Panc1 (cell line): ENCODE results near the gene RABEP2. TPM values are rescaled to one million over a fixed set of nuclear protein-coding genes. Genes with fewer than 3 reads are reported as not detected.
"Not testable (repeated sequence)": the region's sequence is repeated elsewhere in the genome, so short reads cannot be mapped to it uniquely, and the experiment has no call there.

Experiments
- ATAC-seq: fragments of 200-7000 bp; cut with Tn5 transposase; 2 replicates; pipeline ENCODE4 v1.9.1; 2020; ENCODE audit warnings: mild to moderate bottlenecking, moderate library complexity
- BruUV-seq: library from RNA; stranded (reverse); fragments of 400-500 nt; replicated peaks from 2 replicates; lab custom pipeline; 2021; lab: Mats Ljungman, UMichigan
- CTCF ChIA-PET: fragments of 300-600 bp; sonication (Branson Sonifier 250); formaldehyde crosslinking; loops from one replicate; lab custom pipeline; 2022; ENCODE audit warnings: antibody characterized with exemption; lab: Charles Lee
- POLR2A ChIA-PET: fragments of 300-600 bp; sonication (Branson Sonifier 250); formaldehyde crosslinking; loops from one replicate; lab custom pipeline; 2022; ENCODE audit warnings: antibody characterized with exemption; lab: Charles Lee
- DNase-seq: peaks from one replicate; pipeline ENCODE4 v3.0.0-alpha.2; 2010; ENCODE audit warnings: low read depth, low spot score
- H3K27ac ChIP-seq: 2 replicates; pipeline ENCODE4 v1.5.1; 2011; ENCODE audit warnings: mild to moderate bottlenecking, low read length, inconsistent platforms
- H3K27me3 ChIP-seq: fragments of 200-500 bp; sonication (Bioruptor generic); 2 replicates; pipeline ENCODE4 v1.6.0; 2014; ENCODE audit warnings: low read length, inconsistent platforms; ENCODE audit not compliant: control insufficient read depth, insufficient read depth
- H3K36me3 ChIP-seq: fragments of 200-500 bp; sonication (Bioruptor generic); 2 replicates; pipeline ENCODE4 v1.5.1; 2014; ENCODE audit warnings: inconsistent platforms, mild to moderate bottlenecking, low read length, moderate library complexity; ENCODE audit not compliant: control insufficient read depth, insufficient read depth
- H3K4me1 ChIP-seq: 2 replicates; pipeline ENCODE4 v1.5.1; 2011; ENCODE audit warnings: inconsistent platforms, mild to moderate bottlenecking, low read length, moderate library complexity; ENCODE audit not compliant: control insufficient read depth, insufficient read depth
- H3K4me3 ChIP-seq, 2 experiments: 2 replicates each; pipeline ENCODE4 v1.5.1; 2011 to 2012; ENCODE audit warnings: low read depth in 2 of 2, low read length in 2 of 2, mild to moderate bottlenecking in 2 of 2, inconsistent platforms in 1 of 2, moderate library complexity in 1 of 2
- H3K9me3 ChIP-seq: fragments of 200-500 bp; sonication (Bioruptor generic); 2 replicates; pipeline ENCODE4 v1.5.1; 2014; ENCODE audit warnings: low read depth, mild to moderate bottlenecking, inconsistent platforms, low read length, moderate library complexity; ENCODE audit not compliant: control insufficient read depth, insufficient read depth
- CTCF ChIP-seq: fragments of 450-650 bp; IDR thresholded peaks from 2 replicates; pipeline ENCODE4 v1.5.1; 2017; ENCODE audit warnings: mild to moderate bottlenecking
- POLR2AphosphoS5 ChIP-seq: IDR thresholded peaks from 2 replicates; pipeline ENCODE4 v1.6.1; 2012; ENCODE audit warnings: mild to moderate bottlenecking, low read depth, low read length, moderate library complexity
- REST ChIP-seq, 2 experiments: IDR thresholded peaks; 2 replicates each; pipeline ENCODE4 v1.6.1; 2011 to 2012; ENCODE audit warnings: low read depth in 2 of 2, control low read depth in 1 of 2, low read length in 1 of 2, mild to moderate bottlenecking in 1 of 2, moderate library complexity in 1 of 2; ENCODE audit not compliant: insufficient read depth in 1 of 2
- SIN3A ChIP-seq: IDR thresholded peaks from 2 replicates; pipeline ENCODE4 v1.6.1; 2012; ENCODE audit warnings: low read depth, mild to moderate bottlenecking, low read length, moderate library complexity, borderline replicate concordance; ENCODE audit not compliant: insufficient read depth
- TCF7L2 ChIP-seq: IDR thresholded peaks from 2 replicates; pipeline ENCODE4 v1.6.1; 2011; ENCODE audit warnings: mild to moderate bottlenecking, low read depth, low read length, inconsistent platforms
- in situ Hi-C: cut with HindIII; loops from 2 replicates; pipeline ENCODE4 v1.10.0; 2016; ENCODE audit warnings: low sequenced_read_pairs, low pct_unique_long_range_greater_than_20kb
- intact Hi-C: fragments of 100-400 bp; cut with micrococcal nuclease; formaldehyde crosslinking; loops from one replicate; pipeline ENCODE4 v1.10.0; 2022; ENCODE audit not compliant: unreplicated experiment
- total RNA-seq: library from RNA; stranded (reverse); gene quantifications from one replicate; pipeline ENCODE4 v1.2.1, GENCODE V29; 2021; ENCODE audit not compliant: unreplicated experiment

Gene RABEP2
- total RNA-seq, 1 experiment from 2014 or later, result 24.8 TPM

GRCh38 chr16:28930203-28930602, 5.2 kb upstream of the RABEP2 start:
- intact Hi-C loops (no loop called here), in situ Hi-C loops (no loop called here)
- Histone ChIP-seq H3K27ac (no peak overlapping the region), H3K36me3 (no peaks in the 10 kb centered on the region), H3K9me3 (no peaks in the 10 kb centered on the region), H3K27me3 (no peaks in the 10 kb centered on the region), H3K4me1 (no peaks in the 10 kb centered on the region), H3K4me3 (no peak overlapping the region)
- no peak for TF ChIP-seq CTCF
- no peak for TF ChIP-seq SIN3A
- TF ChIP-seq TCF7L2, result no peak
- TF ChIP-seq POLR2AphosphoS5, result no peak
- TF ChIP-seq REST (IDR thresholded peaks at IDR 0.05; ENCODE audit: insufficient read depth in 1 of 2, low read depth in 2 of 2, low read length in 1 of 2), result no peak
- ChIA-PET CTCF (no interaction called here), POLR2A (no interaction called here)
- no peak for ATAC-seq
- no TSS peak for BruUV-seq
- DNase-seq, result no peak

- Histone ChIP-seq H3K4me3 (no peak overlapping the region), H3K9me3 (no peaks in the 10 kb centered on the region), H3K36me3 (no peaks in the 10 kb centered on the region), H3K27ac (no peak overlapping the region), H3K4me1 (peaks cover 6% of the 10 kb centered on the region), H3K27me3 (no peaks in the 10 kb centered on the region)
- POLR2A ChIA-PET, result interaction anchor here (0.6 kb wide), 1 partner anchor 65 kb away, joined by 15 read pairs; no protein-coding TSS in a partner anchor
- no TSS peak for BruUV-seq
- CTCF ChIA-PET, result interaction anchor here (0.6 kb wide), 1 partner anchor 53 kb away, joined by 8 read pairs; no protein-coding TSS in a partner anchor
- in situ Hi-C loops (no loop called here), intact Hi-C loops (no loop called here)
- TF ChIP-seq REST (IDR thresholded peaks at IDR 0.05; ENCODE audit: insufficient read depth in 1 of 2, low read depth in 2 of 2, low read length in 1 of 2) (no peak), TCF7L2 (no peak), CTCF (no peak), SIN3A (no peak), POLR2AphosphoS5 (no peak)
- DNase-seq, result no peak
- ATAC-seq, result no peak
Measured at GRCh38 chr16:28927815-28928214, 2.8 kb upstream of the RABEP2 start.

- DNase-seq, POLR2A ChIA-PET, CTCF ChIA-PET, BruUV-seq, H3K9me3 ChIP-seq, intact Hi-C loops, H3K27me3 ChIP-seq, ATAC-seq, in situ Hi-C loops, H3K36me3 ChIP-seq, H3K4me1 ChIP-seq: not testable (repeated sequence)
- Histone ChIP-seq H3K4me3 (peak overlapping the region; percentile 81 to 82), H3K27ac (peak overlapping the region; percentile 98)
Measured at GRCh38 chr16:28926284-28926683, 1.2 kb upstream of the RABEP2 start.
